ENCODE results near the gene ZFR2. TPM values are rescaled to one million over a fixed set of nuclear protein-coding genes. Genes with fewer than 3 reads are reported as not detected.

The ZFR2 gene
- total RNA-seq, 1 experiment from 2014 or later = not detected

Small RNA genes within 50 kb of the gene (small RNA-seq; reads per million reads assigned to genes)
- not detected for gene AC005777.1

Other genes with a start within 250 kb of the ZFR2 start
- 54.7 and 55.5 TPM in 2 replicates for gene CACTIN, start 242.2 kb downstream of the ZFR2 start, total RNA-seq (2014; rRNA removed; shearing (Covaris generic))
- gene PIP5K1C, start 168.6 kb downstream of the ZFR2 start, total RNA-seq (2014; rRNA removed; shearing (Covaris generic)) = 18.0 and 18.9 TPM in 2 replicates
- 127 and 139 TPM in 2 replicates for gene TJP3, start 160.7 kb downstream of the ZFR2 start, total RNA-seq (2014; rRNA removed; shearing (Covaris generic))
- 31.4 TPM in 2 replicates for gene APBA3, start 107.3 kb downstream of the ZFR2 start, total RNA-seq (2014; rRNA removed; shearing (Covaris generic))
- 50.7 and 59.5 TPM in 2 replicates for gene MRPL54, start 106.4 kb downstream of the ZFR2 start, total RNA-seq (2014; rRNA removed; shearing (Covaris generic))
- not detected in 2 replicates for gene RAX2, start 96.8 kb downstream of the ZFR2 start, total RNA-seq (2014; rRNA removed; shearing (Covaris generic))
- 0.92 TPM in 1 of 2 replicates, not detected in the other for gene MATK, start 82.7 kb downstream of the ZFR2 start, total RNA-seq (2014; rRNA removed; shearing (Covaris generic))
- gene ATCAY, start 11.6 kb upstream of the ZFR2 start, total RNA-seq (2014; rRNA removed; shearing (Covaris generic)) = not detected in 2 replicates
- not detected in 2 replicates for gene NMRK2, start 64.0 kb upstream of the ZFR2 start, total RNA-seq (2014; rRNA removed; shearing (Covaris generic))
- gene DAPK3, start 102.1 kb upstream of the ZFR2 start, total RNA-seq (2014; rRNA removed; shearing (Covaris generic)) = 75.4 and 84.8 TPM in 2 replicates
- 2,153 and 2,165 TPM in 2 replicates for gene EEF2, start 116.4 kb upstream of the ZFR2 start, total RNA-seq (2014; rRNA removed; shearing (Covaris generic))
- 40.6 and 40.8 TPM in 2 replicates for gene PIAS4, start 138.7 kb upstream of the ZFR2 start, total RNA-seq (2014; rRNA removed; shearing (Covaris generic))
- gene ZBTB7A, start 197.9 kb upstream of the ZFR2 start, total RNA-seq (2014; rRNA removed; shearing (Covaris generic)) = 67.4 and 72.7 TPM in 2 replicates